Esophagus squamous epithelium (tissue), 4 donors: Measurements from ENCODE around the gene PBX3.

Experiments
- POLR2A ChIP-seq, 4 donors: fragments of 450-650 bp; IDR thresholded peaks; one replicate each; pipeline ENCODE4 v1.6.1; 2017; ENCODE audit warnings: antibody characterized with exemption in 4 of 4, mild to moderate bottlenecking in 4 of 4, moderate library complexity in 3 of 4
- TF ChIP-seq, protein P1 (sequence below), 6 experiments: fragments of 450-650 bp in 4 of 6; fragments of 200-600 bp in 2 of 6; sonication (generic) in 2 of 6; IDR thresholded peaks; one replicate each; pipeline ENCODE4 v1.5.1; 2016 to 2019; ENCODE audit warnings: antibody characterized with exemption in 6 of 6, mild to moderate bottlenecking in 4 of 6, moderate library complexity in 4 of 6

DNA sequence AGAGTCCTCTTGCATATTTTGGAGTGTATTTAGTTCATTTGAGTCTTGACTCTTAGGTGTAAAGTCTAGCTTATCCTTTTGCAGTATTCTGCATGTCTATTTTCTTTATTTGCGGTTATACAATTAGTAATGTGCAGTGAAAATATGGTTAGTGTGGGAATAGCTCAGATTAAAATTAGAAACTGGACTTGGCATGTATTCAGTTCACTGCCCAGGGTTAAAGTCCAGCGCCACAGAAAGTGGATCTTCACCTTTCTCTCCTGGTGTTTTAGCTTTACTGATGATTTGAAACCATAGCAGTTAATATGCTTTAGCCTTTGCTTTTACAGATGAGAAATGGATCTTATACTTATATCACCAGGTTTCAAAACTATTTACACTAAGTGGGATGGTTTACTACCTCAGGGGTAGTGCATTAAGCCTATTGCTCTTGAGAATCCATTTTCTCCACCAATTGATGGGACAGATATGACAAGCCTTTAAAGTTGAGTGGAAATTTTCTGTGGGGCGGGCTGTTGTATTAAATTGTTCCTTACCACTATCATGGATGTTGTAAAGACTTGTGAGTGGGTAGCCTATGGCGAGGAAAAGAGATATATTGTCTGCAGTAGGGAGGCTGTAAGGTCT, 48.9 kb downstream of the PBX3 start:
- TF ChIP-seq, protein P1, sequence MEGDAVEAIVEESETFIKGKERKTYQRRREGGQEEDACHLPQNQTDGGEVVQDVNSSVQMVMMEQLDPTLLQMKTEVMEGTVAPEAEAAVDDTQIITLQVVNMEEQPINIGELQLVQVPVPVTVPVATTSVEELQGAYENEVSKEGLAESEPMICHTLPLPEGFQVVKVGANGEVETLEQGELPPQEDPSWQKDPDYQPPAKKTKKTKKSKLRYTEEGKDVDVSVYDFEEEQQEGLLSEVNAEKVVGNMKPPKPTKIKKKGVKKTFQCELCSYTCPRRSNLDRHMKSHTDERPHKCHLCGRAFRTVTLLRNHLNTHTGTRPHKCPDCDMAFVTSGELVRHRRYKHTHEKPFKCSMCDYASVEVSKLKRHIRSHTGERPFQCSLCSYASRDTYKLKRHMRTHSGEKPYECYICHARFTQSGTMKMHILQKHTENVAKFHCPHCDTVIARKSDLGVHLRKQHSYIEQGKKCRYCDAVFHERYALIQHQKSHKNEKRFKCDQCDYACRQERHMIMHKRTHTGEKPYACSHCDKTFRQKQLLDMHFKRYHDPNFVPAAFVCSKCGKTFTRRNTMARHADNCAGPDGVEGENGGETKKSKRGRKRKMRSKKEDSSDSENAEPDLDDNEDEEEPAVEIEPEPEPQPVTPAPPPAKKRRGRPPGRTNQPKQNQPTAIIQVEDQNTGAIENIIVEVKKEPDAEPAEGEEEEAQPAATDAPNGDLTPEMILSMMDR (IDR thresholded peaks at IDR 0.05) = no peak
- no peak for TF ChIP-seq POLR2A (IDR thresholded peaks at IDR 0.05)
